Loucy (cell line): Measurements from ENCODE around the gene PFKL.

Source experiments
- H2AFZ ChIP-seq: fragments of 200-600 bp; sonication (generic); 2 replicates; pipeline ENCODE4 v1.6.0; 2016; ENCODE audit warnings: antibody characterized with exemption, mild to moderate bottlenecking, low read length, moderate library complexity
- H3F3A ChIP-seq: fragments of 200-600 bp; 2 replicates; pipeline ENCODE4 v1.6.0; 2016; ENCODE audit warnings: antibody characterized with exemption, low read depth, mild to moderate bottlenecking
- H3K27me3 ChIP-seq: fragments of 200-600 bp; sonication (generic); 2 replicates; pipeline ENCODE4 v1.6.1; 2014; ENCODE audit warnings: low read length, mild to moderate bottlenecking; ENCODE audit not compliant: insufficient read depth, poor library complexity, severe bottlenecking
- H3K36me3 ChIP-seq: fragments of 200-600 bp; sonication (generic); 2 replicates; pipeline ENCODE4 v1.6.1; 2016; ENCODE audit warnings: low read length; ENCODE audit not compliant: insufficient read depth
- H3K4me1 ChIP-seq: fragments of 200-600 bp; sonication (generic); 2 replicates; pipeline ENCODE4 v1.5.1; 2014; ENCODE audit warnings: low read length, mild to moderate bottlenecking; ENCODE audit not compliant: insufficient read depth, poor library complexity, severe bottlenecking
- H3K4me2 ChIP-seq: fragments of 200-600 bp; sonication (generic); 2 replicates; pipeline ENCODE4 v1.6.0; 2014; ENCODE audit warnings: antibody characterized with exemption, low read length, low read depth, mild to moderate bottlenecking; ENCODE audit not compliant: poor library complexity, severe bottlenecking
- H3K4me3 ChIP-seq: fragments of 200-600 bp; sonication (generic); 2 replicates; pipeline ENCODE4 v1.5.1; 2014; ENCODE audit warnings: low read length, mild to moderate bottlenecking, mixed read lengths; ENCODE audit not compliant: poor library complexity, severe bottlenecking
- H3K79me2 ChIP-seq: fragments of 200-600 bp; sonication (generic); 2 replicates; pipeline ENCODE4 v1.6.1; 2014; ENCODE audit warnings: low read length; ENCODE audit not compliant: insufficient read depth
- H3K9ac ChIP-seq: fragments of 200-600 bp; sonication (generic); 2 replicates; pipeline ENCODE4 v1.6.0; 2014; ENCODE audit warnings: mild to moderate bottlenecking, low read depth, low read length, moderate library complexity; ENCODE audit not compliant: poor library complexity, severe bottlenecking
- H3K9me2 ChIP-seq: fragments of 200-600 bp; sonication (generic); replicated peaks from 2 replicates; pipeline ENCODE4 v1.6.1; 2016; ENCODE audit warnings: low read depth, low read length, mixed read lengths
- H3K9me3 ChIP-seq: fragments of 200-600 bp; sonication (generic); 2 replicates; pipeline ENCODE4 v1.6.1; 2014; ENCODE audit warnings: mild to moderate bottlenecking, antibody characterized with exemption, low read length, low read depth; ENCODE audit not compliant: insufficient read depth
- H4K20me1 ChIP-seq: fragments of 200-600 bp; sonication (generic); 2 replicates; pipeline ENCODE4 v1.6.0; 2014; ENCODE audit warnings: antibody characterized with exemption, low read length, mild to moderate bottlenecking; ENCODE audit not compliant: insufficient read depth, poor library complexity, severe bottlenecking
- CTCF ChIP-seq: fragments of 200-600 bp; sonication (generic); conservative IDR thresholded peaks from 2 replicates; pipeline ENCODE4 v1.5.1; 2014; ENCODE audit warnings: mild to moderate bottlenecking, antibody characterized with exemption, low read length
- EZH2phosphoT487 ChIP-seq: fragments of 200-600 bp; IDR thresholded peaks from 2 replicates; pipeline ENCODE4 v1.6.1; 2018; ENCODE audit warnings: antibody characterized with exemption, mild to moderate bottlenecking, moderate library complexity, borderline replicate concordance

Gene PFKL

GRCh38 chr21:44333509-44334328 lies 33.9 kb downstream of the PFKL start:
- Histone ChIP-seq H3K4me1 (peaks cover 6% of the 10 kb centered on the region), H4K20me1 (no peaks in the 10 kb centered on the region), H3K4me2 (no peak overlapping the region)

DNA sequence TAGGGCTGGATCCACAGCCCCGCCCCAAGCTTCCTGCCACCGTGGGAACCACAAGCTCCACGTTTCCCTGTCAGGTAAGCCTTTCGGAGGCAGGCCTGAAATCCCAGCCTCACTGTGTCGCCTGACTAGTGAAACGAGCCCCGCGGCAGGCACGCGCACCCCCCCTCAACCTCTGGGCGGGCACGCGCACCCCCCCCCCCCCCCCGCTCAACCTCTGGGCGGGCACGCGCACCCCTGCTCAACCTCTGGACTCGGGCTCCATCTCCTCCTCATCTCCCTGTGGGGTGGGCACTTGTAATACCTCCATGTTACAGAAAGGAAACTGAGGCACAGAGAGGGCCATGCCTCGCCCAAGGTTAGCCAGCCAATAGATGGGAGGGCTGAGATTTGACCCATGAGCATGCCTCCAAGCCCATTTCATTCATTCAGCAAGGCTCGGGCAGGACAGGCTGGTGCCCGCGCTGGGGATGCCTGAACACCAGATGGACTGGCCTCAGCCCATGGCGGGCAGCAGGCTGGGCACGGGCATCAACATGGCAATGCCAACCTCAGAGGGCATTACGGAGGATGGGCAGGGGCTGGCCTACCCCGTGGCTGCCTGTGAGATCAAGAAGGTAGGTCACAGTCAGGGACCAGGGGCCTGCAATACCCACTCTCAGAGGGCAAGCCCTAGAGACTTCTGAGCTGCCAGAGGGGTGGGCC lies 34.6 kb downstream of the PFKL start:
- H3F3A ChIP-seq: peaks cover 10% of the 10 kb centered on the region; the same call in 1 of the 2 replicates
- TF ChIP-seq CTCF: no peak
- no peak for TF ChIP-seq EZH2phosphoT487
- no peaks in the 10 kb centered on the region for H3K27me3 ChIP-seq
- H3K9me3 ChIP-seq: no peaks in the 10 kb centered on the region
- H3K4me1 ChIP-seq: peaks cover 6% of the 10 kb centered on the region
- H3K36me3 ChIP-seq: no peaks in the 10 kb centered on the region
- no peaks in the 10 kb centered on the region for H3K79me2 ChIP-seq
- H3K4me2 ChIP-seq: no peak overlapping the region
- no peak overlapping the region for H2AFZ ChIP-seq
- no peak overlapping the region for H3K9ac ChIP-seq
- no peaks in the 10 kb centered on the region for H4K20me1 ChIP-seq
- H3K4me3 ChIP-seq: no peak overlapping the region
- no peaks in the 10 kb centered on the region for H3K9me2 ChIP-seq

More at GRCh38 chr21:44333509-44334328, 33.9 kb downstream of the PFKL start:
- Histone ChIP-seq H3K4me3 (no peak overlapping the region), H3K79me2 (no peaks in the 10 kb centered on the region), H3K36me3 (no peaks in the 10 kb centered on the region), H2AFZ (no peak overlapping the region), H3F3A (peaks cover 10% of the 10 kb centered on the region; the same call in 1 of the 2 replicates), H3K9me2 (no peaks in the 10 kb centered on the region), H3K27me3 (no peaks in the 10 kb centered on the region), H3K9me3 (no peaks in the 10 kb centered on the region), H3K9ac (no peak overlapping the region)
- no peak for TF ChIP-seq CTCF
- no peak for TF ChIP-seq EZH2phosphoT487

DNA sequence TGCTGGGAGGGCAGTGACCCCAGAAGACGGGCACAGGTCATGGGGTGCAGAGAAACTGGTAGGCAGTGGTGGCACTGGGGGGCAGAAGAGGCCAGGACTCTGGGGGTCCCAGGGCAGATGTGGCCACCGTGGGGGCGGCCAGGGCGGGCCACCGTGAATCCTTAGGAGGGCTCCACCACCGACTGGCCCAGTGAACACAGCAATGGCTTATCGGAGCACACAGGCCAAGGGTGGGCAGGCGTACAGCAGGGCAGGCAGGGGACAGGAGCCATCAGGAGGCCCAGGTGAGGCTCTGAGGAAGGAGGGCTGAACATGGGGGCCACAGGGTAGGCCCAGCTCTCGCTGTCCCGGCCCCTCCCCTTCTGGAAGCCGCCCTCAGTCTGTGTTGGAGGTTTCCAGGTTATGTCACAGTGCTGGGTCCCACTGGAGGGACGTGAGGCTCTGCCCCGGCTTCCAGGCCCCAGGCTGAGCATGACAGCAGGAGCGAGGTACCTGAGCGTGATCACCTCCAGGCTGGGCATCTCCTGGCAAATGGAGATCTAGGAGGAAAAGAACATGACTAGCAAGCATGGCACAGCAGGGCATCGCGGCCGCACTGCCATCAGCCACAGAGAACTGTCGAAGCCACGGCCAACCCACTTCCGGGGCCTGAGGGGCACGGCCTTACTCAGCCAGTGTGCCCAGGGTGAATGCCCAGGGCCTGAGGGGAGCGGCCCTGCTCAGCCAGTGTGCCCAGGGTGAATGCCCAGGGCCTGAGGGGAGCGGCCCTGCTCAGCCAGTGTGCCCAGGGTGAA lies 35.6 kb downstream of the PFKL start:
- Histone ChIP-seq H3K9ac (no peak overlapping the region), H3K4me1 (peaks cover 15% of the 10 kb centered on the region)

More for the DNA sequence above, 35.6 kb downstream of the PFKL start:
- H3K9me2 ChIP-seq: no peaks in the 10 kb centered on the region
- no peaks in the 10 kb centered on the region for H3K9me3 ChIP-seq
- H3K4me2 ChIP-seq: no peak overlapping the region
- no peak overlapping the region for H3K4me3 ChIP-seq
- no peak overlapping the region for H2AFZ ChIP-seq
- H3F3A ChIP-seq: peaks cover 10% of the 10 kb centered on the region; the same call in 1 of the 2 replicates
- H3K27me3 ChIP-seq: no peaks in the 10 kb centered on the region
- no peaks in the 10 kb centered on the region for H4K20me1 ChIP-seq
- TF ChIP-seq EZH2phosphoT487 (no peak), CTCF (no peak)
- H3K79me2 ChIP-seq: no peaks in the 10 kb centered on the region
- H3K36me3 ChIP-seq: no peaks in the 10 kb centered on the region
